ENCODE results near the gene GRAMD1A.
"Not testable (repeated sequence)": the region's sequence is repeated elsewhere in the genome, so short reads cannot be mapped to it uniquely, and the experiment has no call there.

The GRAMD1A gene

GRCh38 chr19:34979819-34980640 lies 20.1 kb upstream of the GRAMD1A start:
- no peak for DNase-seq (ENCODE audit: low spot score)

GRCh38 chr19:34982275-34982674 lies 17.8 kb upstream of the GRAMD1A start:
- DNase-seq (ENCODE audit: low spot score) = no peak

GRCh38 chr19:34983786-34984185 lies 16.3 kb upstream of the GRAMD1A start:
- DNase-seq (ENCODE audit: low spot score) = no peak

- no peak for DNase-seq (ENCODE audit: low spot score)
Observed at GRCh38 chr19:34984287-34984686, 15.8 kb upstream of the GRAMD1A start.

- no peak for DNase-seq (ENCODE audit: low spot score)
Observed at GRCh38 chr19:34985249-34986022, 14.7 kb upstream of the GRAMD1A start.

- no peak for DNase-seq (ENCODE audit: low spot score)
Observed at GRCh38 chr19:34988119-34988518, 12.0 kb upstream of the GRAMD1A start.

GRCh38 chr19:34989298-34989697 lies 10.8 kb upstream of the GRAMD1A start:
- no peak for DNase-seq (ENCODE audit: low spot score)

GRCh38 chr19:34990578-34991192 lies 9.4 kb upstream of the GRAMD1A start:
- DNase-seq (ENCODE audit: low spot score) = peak; percentile 20

- DNase-seq (ENCODE audit: low spot score) = no peak
Observed at GRCh38 chr19:34991542-34992333, 8.4 kb upstream of the GRAMD1A start.

- DNase-seq (ENCODE audit: low spot score) = not testable (repeated sequence)
Observed at GRCh38 chr19:34992582-34992981, 7.5 kb upstream of the GRAMD1A start.

GRCh38 chr19:34994286-34994642 lies 5.9 kb upstream of the GRAMD1A start:
- DNase-seq (ENCODE audit: low spot score) = no peak

GRCh38 chr19:34994643-34995541 lies 5.2 kb upstream of the GRAMD1A start:
- no peak for DNase-seq (ENCODE audit: low spot score)

GRCh38 chr19:34995551-34995950 lies 4.6 kb upstream of the GRAMD1A start:
- DNase-seq (ENCODE audit: low spot score) = no peak

GRCh38 chr19:34997071-34997617 lies 3.0 kb upstream of the GRAMD1A start:
- no peak for DNase-seq (ENCODE audit: low spot score)

- DNase-seq (ENCODE audit: low spot score) = not testable (repeated sequence)
Observed at GRCh38 chr19:34998224-34998623, 1.9 kb upstream of the GRAMD1A start.

- DNase-seq (ENCODE audit: low spot score) = no peak
Observed at GRCh38 chr19:34998777-34999497, 1.2 kb upstream of the GRAMD1A start.

- no peak for DNase-seq (ENCODE audit: low spot score)
Observed at GRCh38 chr19:35000338-35000646, 169 bp downstream of the GRAMD1A start.

- DNase-seq (ENCODE audit: low spot score) = peak; percentile 57
Observed at GRCh38 chr19:35000647-35001501, 751 bp downstream of the GRAMD1A start.

GRCh38 chr19:35002037-35002535 lies 2.0 kb downstream of the GRAMD1A start:
- no peak for DNase-seq (ENCODE audit: low spot score)

Data from activated CD4-positive, alpha-beta T cell treated with anti-CD3 and anti-CD28 coated beads, Interleukin-2, Interleukin-4, amounts not matched to agents 100 ng/mL and 50 ng/mL, durations not matched to agents 16 hours and 8 hours (primary cell).